Liver (tissue), 3 donors: Measurements from ENCODE around the gene NOL4L.

Source experiments
- CTCF ChIP-seq: fragments of 150-350 bp; IDR thresholded peaks from 2 replicates; pipeline ENCODE4 v1.5.1; 2017; ENCODE audit warnings: improper control_type of control experiment, low read depth, low read length; ENCODE audit not compliant: missing input control
- EGR1 ChIP-seq, 2 donors: IDR thresholded peaks; 2 replicates each; pipeline ENCODE4 v1.6.1; 2016 to 2018; ENCODE audit warnings: antibody characterized with exemption in 2 of 2, low read depth in 2 of 2
- FOXA1 ChIP-seq: IDR thresholded peaks from 2 replicates; pipeline ENCODE4 v1.6.1; 2016; ENCODE audit warnings: antibody characterized with exemption
- GABPA ChIP-seq, 2 donors: IDR thresholded peaks in 1 of 2; conservative IDR thresholded peaks in 1 of 2; 2 replicates each; pipeline ENCODE4 v1.6.1; 2016; ENCODE audit warnings: antibody characterized with exemption in 2 of 2, mild to moderate bottlenecking in 1 of 2, moderate library complexity in 1 of 2
- HNF4G ChIP-seq: IDR thresholded peaks from 2 replicates; pipeline ENCODE4 v1.6.1; 2016; ENCODE audit warnings: antibody characterized with exemption
- MAX ChIP-seq: IDR thresholded peaks from 2 replicates; pipeline ENCODE4 v1.6.1; 2016; ENCODE audit warnings: antibody characterized with exemption
- REST ChIP-seq: IDR thresholded peaks from 2 replicates; pipeline ENCODE4 v1.6.1; 2016; ENCODE audit warnings: antibody characterized with exemption, mild to moderate bottlenecking
- RXRA ChIP-seq, 2 donors: IDR thresholded peaks; 2 replicates each; pipeline ENCODE4 v1.6.1; 2017 to 2018; ENCODE audit warnings: antibody characterized with exemption in 2 of 2, mild to moderate bottlenecking in 1 of 2
- SP1 ChIP-seq: IDR thresholded peaks from 2 replicates; pipeline ENCODE4 v1.6.1; 2018; ENCODE audit warnings: antibody characterized with exemption, mild to moderate bottlenecking
- TAF1 ChIP-seq: conservative IDR thresholded peaks from 2 replicates; pipeline ENCODE4 v1.6.1; 2016; ENCODE audit warnings: antibody characterized with exemption, mild to moderate bottlenecking
- donor health status: healthy.
- donor health status: healthy.

GRCh38 chr20:32448306-32449056 is 136.7 kb downstream of the NOL4L start:
- TF ChIP-seq CTCF (no peak), RXRA (IDR thresholded peaks at IDR 0.05) (no peak), REST (no peak), GABPA (IDR thresholded peaks at IDR 0.05 in 1 of 2, conservative IDR thresholded peaks at IDR 0.05 in 1 of 2) (no peak), MAX (no peak), TAF1 (no peak), SP1 (no peak), FOXA1 (no peak), EGR1 (IDR thresholded peaks at IDR 0.05; ENCODE audit: low read depth in 2 of 2) (no peak), HNF4G (no peak)
